Gastrocnemius medialis (tissue), 4 donors: ENCODE results near the gene PAPPA. TPM values are rescaled to one million over a fixed set of nuclear protein-coding genes. Genes with fewer than 3 reads are reported as not detected.

Experiments
- ATAC-seq, 2 donors: fragments of 150-250 bp; one replicate each; pipeline ENCODE4 v1.9.1; 2016
- DNase-seq, 2 donors: peaks; one replicate each; pipeline ENCODE4 v3.0.0-alpha.2; 2019
- H3K27ac ChIP-seq, 4 donors: fragments of 200-600 bp; sonication (generic); 1 replicate in 1 of 4; 2 replicates in 3 of 4; pipeline ENCODE4 v1.5.1; 2016 to 2018; ENCODE audit warnings: mild to moderate bottlenecking in 2 of 4, moderate library complexity in 1 of 4
- H3K27me3 ChIP-seq, 3 donors: fragments of 200-600 bp; sonication (generic) in 2 of 3; 1 replicate in 1 of 3; 2 replicates in 2 of 3; pipeline versions ENCODE4 v1.5.1 to v1.6.0; 2016 to 2019; ENCODE audit warnings: mild to moderate bottlenecking in 1 of 3, moderate library complexity in 1 of 3
- H3K36me3 ChIP-seq, 2 donors: fragments of 200-600 bp; sonication (generic) in 1 of 2; one replicate each; pipeline ENCODE4 v1.5.1; 2017 to 2018
- H3K4me1 ChIP-seq, 2 donors: fragments of 200-600 bp; sonication (generic) in 1 of 2; one replicate each; pipeline ENCODE4 v1.5.1; 2016 to 2017; ENCODE audit warnings: mild to moderate bottlenecking in 2 of 2
- H3K4me3 ChIP-seq, 4 donors: fragments of 200-600 bp; sonication (generic) in 3 of 4; 1 replicate in 1 of 4; 2 replicates in 3 of 4; pipeline ENCODE4 v1.5.1; 2016 to 2019; ENCODE audit warnings: mild to moderate bottlenecking in 2 of 4
- H3K9me3 ChIP-seq, 3 donors: fragments of 200-600 bp; sonication (generic) in 2 of 3; 1 replicate in 1 of 3; 2 replicates in 2 of 3; pipeline ENCODE4 v1.5.1; 2016 to 2019
- POLR2A ChIP-seq, 2 donors: fragments of 450-650 bp; IDR thresholded peaks; one replicate each; pipeline ENCODE4 v1.6.1; 2017; ENCODE audit warnings: antibody characterized with exemption in 2 of 2, mild to moderate bottlenecking in 2 of 2, moderate library complexity in 2 of 2
- in situ Hi-C, 4 donors: fragments of 200-750 bp; cut with MboI; loops; one replicate each; pipeline versions ENCODE4 v1.15.0 to v1.8.0; 2017; ENCODE audit warnings: low sequenced_read_pairs in 4 of 4
- intact Hi-C: fragments of 100-400 bp; cut with DNase I; formaldehyde crosslinking; loops from one replicate; pipeline ENCODE4 v1.15.1; 2023; ENCODE audit warnings: low total_unique reads
- total RNA-seq, 4 donors: library from RNA; depleted of rRNA; stranded (reverse); fragments of >200 nt; gene quantifications; one replicate each; pipeline versions ENCODE4 v1.1.0 to v1.2.3, GENCODE V29; 2016
- TF ChIP-seq, protein P1 (sequence below), 5 experiments: fragments of 450-650 bp in 3 of 5; fragments of 200-600 bp in 2 of 5; sonication (generic) in 2 of 5; IDR thresholded peaks in 4 of 5; conservative IDR thresholded peaks in 1 of 5; 1 replicate in 4 of 5; 2 replicates in 1 of 5; pipeline ENCODE4 v1.5.1; 2016 to 2019; ENCODE audit warnings: antibody characterized with exemption in 5 of 5, mild to moderate bottlenecking in 3 of 5, moderate library complexity in 3 of 5

Gene PAPPA
- total RNA-seq, 4 donors from 2014 or later, result 0.56 to 2.1 (median 1.4) TPM

DNA sequence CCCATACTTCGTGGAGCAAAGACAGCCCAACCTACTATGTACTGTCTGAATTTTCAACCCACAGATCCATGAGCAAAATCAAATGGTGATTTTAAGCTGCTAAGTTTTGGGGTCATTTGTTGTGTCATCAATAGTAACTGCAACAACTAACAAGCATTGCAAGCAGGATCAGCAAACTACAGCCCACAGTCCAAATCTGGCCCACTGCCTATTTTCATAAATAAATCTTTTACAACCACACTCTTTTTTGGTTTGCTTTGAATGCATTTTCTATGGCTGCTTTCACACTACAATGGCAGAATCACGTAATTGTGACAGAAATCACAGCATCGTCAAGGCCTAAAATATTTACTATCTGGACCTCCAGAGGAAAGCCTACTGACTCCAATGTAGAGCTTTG lies 296.4 kb downstream of the PAPPA start:
- Histone ChIP-seq H3K4me1 (no peaks in the 10 kb centered on the region), H3K9me3 (no peaks in the 10 kb centered on the region), H3K27me3 (no peaks in the 10 kb centered on the region), H3K4me3 (no peak overlapping the region), H3K27ac (no peak overlapping the region), H3K36me3 (no peaks in the 10 kb centered on the region)
- ATAC-seq (no peak), DNase-seq (no peak)
- in situ Hi-C loops, result loop anchor here in 1 of 4 donors (25.0 kb wide), 1 partner anchor 112 kb away; no protein-coding TSS in a partner anchor
- TF ChIP-seq POLR2A (IDR thresholded peaks at IDR 0.05), result no peak
- TF ChIP-seq, protein P1, sequence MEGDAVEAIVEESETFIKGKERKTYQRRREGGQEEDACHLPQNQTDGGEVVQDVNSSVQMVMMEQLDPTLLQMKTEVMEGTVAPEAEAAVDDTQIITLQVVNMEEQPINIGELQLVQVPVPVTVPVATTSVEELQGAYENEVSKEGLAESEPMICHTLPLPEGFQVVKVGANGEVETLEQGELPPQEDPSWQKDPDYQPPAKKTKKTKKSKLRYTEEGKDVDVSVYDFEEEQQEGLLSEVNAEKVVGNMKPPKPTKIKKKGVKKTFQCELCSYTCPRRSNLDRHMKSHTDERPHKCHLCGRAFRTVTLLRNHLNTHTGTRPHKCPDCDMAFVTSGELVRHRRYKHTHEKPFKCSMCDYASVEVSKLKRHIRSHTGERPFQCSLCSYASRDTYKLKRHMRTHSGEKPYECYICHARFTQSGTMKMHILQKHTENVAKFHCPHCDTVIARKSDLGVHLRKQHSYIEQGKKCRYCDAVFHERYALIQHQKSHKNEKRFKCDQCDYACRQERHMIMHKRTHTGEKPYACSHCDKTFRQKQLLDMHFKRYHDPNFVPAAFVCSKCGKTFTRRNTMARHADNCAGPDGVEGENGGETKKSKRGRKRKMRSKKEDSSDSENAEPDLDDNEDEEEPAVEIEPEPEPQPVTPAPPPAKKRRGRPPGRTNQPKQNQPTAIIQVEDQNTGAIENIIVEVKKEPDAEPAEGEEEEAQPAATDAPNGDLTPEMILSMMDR (IDR thresholded peaks at IDR 0.05 in 4 of 5, conservative IDR thresholded peaks at IDR 0.05 in 1 of 5), result no peak
- intact Hi-C loops, result no loop called here

DNA sequence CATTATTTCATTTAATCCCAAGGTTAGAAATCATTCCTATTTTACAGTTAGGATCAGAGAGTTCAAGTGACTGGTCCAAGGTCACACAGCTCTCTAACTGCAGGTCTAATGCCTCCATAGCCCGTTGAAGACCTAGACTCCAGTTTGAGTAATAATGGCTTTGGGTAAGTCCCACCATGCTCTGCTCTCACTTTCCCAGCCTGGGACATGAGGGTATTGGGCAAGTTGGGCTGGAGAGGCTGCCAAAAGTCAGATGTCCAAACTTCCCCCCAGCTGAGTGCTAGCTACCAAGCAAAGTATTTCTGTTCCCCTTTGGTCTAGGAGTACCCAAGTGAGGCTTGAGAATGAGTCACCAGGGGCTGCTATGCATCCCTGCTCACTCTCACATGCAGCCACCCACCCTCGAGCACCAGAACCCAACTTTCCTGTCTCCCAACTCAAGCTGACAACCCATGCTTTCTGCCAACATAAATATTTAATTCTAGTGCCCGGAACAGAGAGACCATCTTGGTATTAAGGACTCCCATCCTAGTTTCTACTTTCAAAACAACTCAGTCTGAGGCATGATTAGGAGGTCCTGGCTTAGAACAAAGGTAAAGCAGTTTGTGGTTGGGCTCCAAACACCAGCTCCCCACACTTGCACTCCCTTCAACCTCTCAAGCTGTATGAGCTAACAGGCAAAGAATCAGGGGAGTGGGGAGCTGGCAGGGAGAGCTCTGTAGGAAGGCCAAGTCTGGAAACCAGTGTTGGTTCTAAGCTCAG lies 297.0 kb downstream of the PAPPA start:
- in situ Hi-C loops, result loop anchor here in 1 of 4 donors (25.0 kb wide), 1 partner anchor 112 kb away; no protein-coding TSS in a partner anchor
- DNase-seq (no peak), ATAC-seq (no peak)
- no peaks in the 10 kb centered on the region for H3K9me3 ChIP-seq
- H3K36me3 ChIP-seq, result no peaks in the 10 kb centered on the region
- H3K27me3 ChIP-seq, result no peaks in the 10 kb centered on the region
- H3K27ac ChIP-seq, result no peak overlapping the region
- TF ChIP-seq, protein P1 (IDR thresholded peaks at IDR 0.05 in 4 of 5, conservative IDR thresholded peaks at IDR 0.05 in 1 of 5), result no peak
- no peak for TF ChIP-seq POLR2A (IDR thresholded peaks at IDR 0.05)
- H3K4me3 ChIP-seq, result no peak overlapping the region
- H3K4me1 ChIP-seq, result no peaks in the 10 kb centered on the region
- intact Hi-C loops, result no loop called here

DNA sequence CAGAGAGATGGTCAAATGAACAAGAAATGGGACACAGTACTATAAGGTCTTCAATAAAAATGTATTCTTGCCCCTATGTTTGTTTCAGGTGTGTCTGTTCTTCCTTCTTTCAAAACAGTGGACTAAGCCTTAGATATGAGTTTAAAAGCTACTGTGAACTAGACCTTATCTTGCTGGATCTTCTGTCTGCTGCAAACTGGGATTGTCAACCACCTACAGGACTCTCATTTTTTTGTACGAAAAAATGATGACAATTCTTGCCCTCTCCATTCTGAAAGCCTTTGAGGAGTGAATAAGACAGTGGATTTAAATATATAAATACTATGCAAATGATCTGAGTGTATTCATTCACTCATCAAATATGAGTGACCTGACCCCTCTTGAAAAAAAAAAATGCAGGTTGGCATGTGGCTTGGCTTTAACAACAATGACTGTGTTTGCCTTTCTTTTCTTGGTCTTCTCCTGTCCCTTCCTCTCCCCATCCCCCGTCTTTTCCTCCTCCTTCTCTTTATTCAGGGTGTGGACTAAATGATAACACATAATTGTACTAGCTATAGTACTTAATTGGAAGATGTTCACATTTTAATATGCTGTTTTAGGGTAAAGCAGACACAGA lies 298.0 kb downstream of the PAPPA start:
- Histone ChIP-seq H3K4me1 (no peaks in the 10 kb centered on the region), H3K36me3 (no peaks in the 10 kb centered on the region), H3K4me3 (no peak overlapping the region), H3K27ac (no peak overlapping the region), H3K27me3 (no peaks in the 10 kb centered on the region), H3K9me3 (peaks cover 0 to 5% (median 0%) of the 10 kb centered on the region in 3 donors)
- ATAC-seq, result no peak
- in situ Hi-C loops (loop anchor here in 1 of 4 donors (25.0 kb wide), 1 partner anchor 111 kb away; no protein-coding TSS in a partner anchor), intact Hi-C loops (no loop called here)
- DNase-seq, result no peak
- TF ChIP-seq, protein P1 (IDR thresholded peaks at IDR 0.05 in 4 of 5, conservative IDR thresholded peaks at IDR 0.05 in 1 of 5), result no peak
- TF ChIP-seq POLR2A (IDR thresholded peaks at IDR 0.05), result no peak
